Choroid plexus epithelial cell (primary cell): Measurements from ENCODE around the gene HSD17B14.
"Not testable (repeated sequence)": the region's sequence is repeated elsewhere in the genome, so short reads cannot be mapped to it uniquely, and the experiment has no call there.

Experiments
- DNase-seq: peaks from one replicate; pipeline ENCODE4 v3.0.0-alpha.2; 2010; ENCODE audit warnings: low read depth
- H3K4me3 ChIP-seq: 2 replicates; pipeline ENCODE4 v1.5.1; 2011; ENCODE audit warnings: low read depth, mild to moderate bottlenecking, control low read depth, low read length, moderate library complexity
- TF ChIP-seq, protein P1 (sequence below): conservative IDR thresholded peaks from 2 replicates; pipeline ENCODE4 v1.5.1; 2011; ENCODE audit warnings: low read depth, mild to moderate bottlenecking, control low read depth, inconsistent platforms, low read length, moderate library complexity

HSD17B14 gene

GRCh38 chr19:48768994-48769713 is 67.1 kb downstream of the HSD17B14 start:
- no peak overlapping the region for H3K4me3 ChIP-seq
- TF ChIP-seq, protein P1, sequence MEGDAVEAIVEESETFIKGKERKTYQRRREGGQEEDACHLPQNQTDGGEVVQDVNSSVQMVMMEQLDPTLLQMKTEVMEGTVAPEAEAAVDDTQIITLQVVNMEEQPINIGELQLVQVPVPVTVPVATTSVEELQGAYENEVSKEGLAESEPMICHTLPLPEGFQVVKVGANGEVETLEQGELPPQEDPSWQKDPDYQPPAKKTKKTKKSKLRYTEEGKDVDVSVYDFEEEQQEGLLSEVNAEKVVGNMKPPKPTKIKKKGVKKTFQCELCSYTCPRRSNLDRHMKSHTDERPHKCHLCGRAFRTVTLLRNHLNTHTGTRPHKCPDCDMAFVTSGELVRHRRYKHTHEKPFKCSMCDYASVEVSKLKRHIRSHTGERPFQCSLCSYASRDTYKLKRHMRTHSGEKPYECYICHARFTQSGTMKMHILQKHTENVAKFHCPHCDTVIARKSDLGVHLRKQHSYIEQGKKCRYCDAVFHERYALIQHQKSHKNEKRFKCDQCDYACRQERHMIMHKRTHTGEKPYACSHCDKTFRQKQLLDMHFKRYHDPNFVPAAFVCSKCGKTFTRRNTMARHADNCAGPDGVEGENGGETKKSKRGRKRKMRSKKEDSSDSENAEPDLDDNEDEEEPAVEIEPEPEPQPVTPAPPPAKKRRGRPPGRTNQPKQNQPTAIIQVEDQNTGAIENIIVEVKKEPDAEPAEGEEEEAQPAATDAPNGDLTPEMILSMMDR = no peak

GRCh38 chr19:48768171-48768753 is 68.0 kb downstream of the HSD17B14 start:
- DNase-seq, H3K4me3 ChIP-seq: not testable (repeated sequence)

More at GRCh38 chr19:48768994-48769713, 67.1 kb downstream of the HSD17B14 start:
- no peak for DNase-seq

DNA sequence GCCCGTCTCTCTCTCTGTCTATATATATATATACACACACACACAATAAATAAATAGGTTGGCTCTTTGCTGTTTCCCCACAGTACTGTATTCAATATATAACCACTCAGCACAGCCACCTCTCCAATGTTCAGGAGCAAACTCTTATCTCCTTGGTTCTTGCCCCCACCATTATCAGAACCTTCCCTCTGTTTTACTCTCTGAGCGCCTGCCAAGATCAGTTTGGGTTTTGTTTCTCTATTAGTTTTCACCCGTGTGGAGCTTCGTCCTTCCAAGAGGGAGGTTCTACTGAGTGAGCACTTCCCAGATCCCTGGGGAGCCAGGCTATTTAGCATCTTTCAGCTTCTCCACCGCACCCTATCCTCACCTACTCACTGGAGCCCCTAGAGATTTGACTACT is 70.5 kb downstream of the HSD17B14 start:
- H3K4me3 ChIP-seq, DNase-seq: not testable (repeated sequence)
